IMR-90 (cell line): Measurements from ENCODE around the gene SLC2A13. TPM values are rescaled to one million over a fixed set of nuclear protein-coding genes. Genes with fewer than 3 reads are reported as not detected.

Experiments
- ATAC-seq: fragments of 200-7000 bp; cut with Tn5 transposase; 2 replicates; pipeline ENCODE4 v1.9.1; 2020; ENCODE audit warnings: low read depth, mild to moderate bottlenecking, moderate library complexity
- BruUV-seq: library from RNA; stranded (reverse); fragments of 400-500 nt; replicated peaks from 2 replicates; lab custom pipeline; 2021; lab: Mats Ljungman, UMichigan
- CTCF ChIA-PET: fragments of 300-600 bp; formaldehyde crosslinking; extraction: SDS; loops from one replicate; lab custom pipeline; 2021; ENCODE audit warnings: antibody characterized with exemption; lab: Yijun Ruan, JAX
- POLR2A ChIA-PET: fragments of 300-600 bp; sonication (Branson Sonifier 250); formaldehyde crosslinking; loops from one replicate; lab custom pipeline; 2022; ENCODE audit warnings: antibody characterized with exemption; ENCODE audit not compliant: unreplicated experiment; lab: Charles Lee
- DNase-seq: peaks from one replicate; pipeline ENCODE4 v3.0.0; 2013
- H2AFZ ChIP-seq: replicated peaks from 2 replicates; pipeline ENCODE3; 2013; ENCODE audit warnings: low read length, mild to moderate bottlenecking; ENCODE audit not compliant: poor library complexity
- H2AK5ac ChIP-seq: 2 replicates; pipeline ENCODE4 v1.6.1; 2013; ENCODE audit warnings: low read depth, low read length, inconsistent platforms
- H2AK9ac ChIP-seq: replicated peaks from 2 replicates; pipeline ENCODE3; 2013; ENCODE audit warnings: mild to moderate bottlenecking, low read depth, low read length, moderate library complexity; ENCODE audit not compliant: poor library complexity
- H2BK120ac ChIP-seq: 2 replicates; pipeline ENCODE4 v1.6.1; 2013; ENCODE audit warnings: low read depth, low read length, inconsistent platforms
- H2BK15ac ChIP-seq: 3 replicates; pipeline ENCODE4 v1.6.1; 2013; ENCODE audit warnings: low read depth, low read length, inconsistent platforms
- H2BK20ac ChIP-seq: 2 replicates; pipeline ENCODE4 v1.6.1; 2013; ENCODE audit warnings: low read depth, mild to moderate bottlenecking, inconsistent platforms, low read length, moderate library complexity
- H2BK5ac ChIP-seq: 2 replicates; pipeline ENCODE4 v1.6.1; 2013; ENCODE audit warnings: mild to moderate bottlenecking, low read depth, low read length, inconsistent platforms; ENCODE audit not compliant: poor library complexity, severe bottlenecking
- H3K14ac ChIP-seq: replicated peaks from 2 replicates; pipeline ENCODE4 v1.6.1; 2013; ENCODE audit warnings: low read depth, low read length, inconsistent platforms
- H3K18ac ChIP-seq: 2 replicates; pipeline ENCODE4 v1.6.1; 2013; ENCODE audit warnings: low read depth, low read length, control low read depth
- H3K23ac ChIP-seq: 2 replicates; pipeline ENCODE4 v1.6.1; 2013; ENCODE audit warnings: low read depth, low read length, inconsistent platforms
- H3K27ac ChIP-seq: 2 replicates; pipeline ENCODE4 v1.5.1; 2013; ENCODE audit warnings: mild to moderate bottlenecking, control low read depth, low read length; ENCODE audit not compliant: insufficient read depth
- H3K27me3 ChIP-seq: 2 replicates; pipeline ENCODE4 v1.6.1; 2013; ENCODE audit warnings: low read length; ENCODE audit not compliant: control insufficient read depth, insufficient read depth
- H3K36me3 ChIP-seq: 2 replicates; pipeline ENCODE4 v1.6.1; 2013; ENCODE audit warnings: low read length, mixed read lengths; ENCODE audit not compliant: control insufficient read depth, insufficient read depth
- H3K4ac ChIP-seq: 2 replicates; pipeline ENCODE4 v1.6.1; 2013; ENCODE audit warnings: low read depth, low read length, inconsistent platforms
- H3K4me1 ChIP-seq: 2 replicates; pipeline ENCODE4 v1.6.1; 2013; ENCODE audit warnings: low read length, mixed read lengths; ENCODE audit not compliant: control insufficient read depth, insufficient read depth
- H3K4me2 ChIP-seq: 2 replicates; pipeline ENCODE4 v1.6.1; 2013; ENCODE audit warnings: low read depth, mild to moderate bottlenecking, control low read depth, low read length, moderate library complexity
- H3K4me3 ChIP-seq: 2 replicates; pipeline ENCODE4 v1.5.1; 2013; ENCODE audit warnings: low read depth, mild to moderate bottlenecking, control low read depth, low read length, moderate library complexity; ENCODE audit not compliant: insufficient read depth
- H3K56ac ChIP-seq: 2 replicates; pipeline ENCODE4 v1.6.1; 2013; ENCODE audit warnings: low read length, inconsistent platforms; ENCODE audit not compliant: insufficient read depth; ENCODE audit errors: extremely low read depth
- H3K79me1 ChIP-seq, 2 experiments: 2 replicates each; pipeline ENCODE4 v1.6.1; 2013; ENCODE audit warnings: low read length in 2 of 2, inconsistent platforms in 1 of 2, low read depth in 1 of 2
- H3K9ac ChIP-seq: 2 replicates; pipeline ENCODE4 v1.6.1; 2013; ENCODE audit warnings: low read depth, low read length, control low read depth
- H3K9me1 ChIP-seq: 2 replicates; pipeline ENCODE4 v1.6.1; 2013; ENCODE audit warnings: low read length, inconsistent platforms; ENCODE audit not compliant: insufficient read depth
- H3K9me3 ChIP-seq: 2 replicates; pipeline ENCODE4 v1.6.1; 2013; ENCODE audit warnings: low read length; ENCODE audit not compliant: control insufficient read depth, insufficient read depth
- H4K20me1 ChIP-seq: 2 replicates; pipeline ENCODE4 v1.6.1; 2013; ENCODE audit warnings: low read length, inconsistent platforms; ENCODE audit not compliant: insufficient read depth
- H4K5ac ChIP-seq: 2 replicates; pipeline ENCODE4 v1.6.1; 2013; ENCODE audit warnings: mild to moderate bottlenecking, low read depth, low read length, control low read depth
- H4K8ac ChIP-seq, 2 experiments: 2 replicates each; pipeline ENCODE4 v1.6.1; 2013; ENCODE audit warnings: low read depth in 2 of 2, low read length in 2 of 2, control low read depth in 1 of 2, inconsistent platforms in 1 of 2
- H4K91ac ChIP-seq: 2 replicates; pipeline ENCODE4 v1.6.1; 2013; ENCODE audit warnings: low read depth, low read length, inconsistent platforms; ENCODE audit not compliant: insufficient read depth
- BHLHE40 ChIP-seq: fragments of 150-350 bp; IDR thresholded peaks from 2 replicates; pipeline ENCODE4 v1.6.1; 2016; ENCODE audit warnings: mild to moderate bottlenecking, low read depth, low read length
- CEBPB ChIP-seq: IDR thresholded peaks from 2 replicates; pipeline ENCODE4 v1.6.1; 2012; ENCODE audit warnings: low read depth, low read length, improper control_type of control experiment
- ELK1 ChIP-seq: fragments of 150-350 bp; IDR thresholded peaks from 2 replicates; pipeline ENCODE4 v1.6.1; 2016; ENCODE audit warnings: low read depth, mild to moderate bottlenecking, low read length, moderate library complexity, borderline replicate concordance
- FOS ChIP-seq: fragments of 150-350 bp; IDR thresholded peaks from 2 replicates; pipeline ENCODE4 v1.6.1; 2016; ENCODE audit warnings: low read depth, low read length
- MAFK ChIP-seq: IDR thresholded peaks from 2 replicates; pipeline ENCODE4 v1.6.1; 2012; ENCODE audit warnings: low read depth, low read length, improper control_type of control experiment
- MXI1 ChIP-seq: IDR thresholded peaks from 2 replicates; pipeline ENCODE4 v1.6.1; 2012; ENCODE audit warnings: low read depth, mild to moderate bottlenecking, low read length, moderate library complexity, borderline replicate concordance
- NFE2L2 ChIP-seq: fragments of 150-350 bp; IDR thresholded peaks from 2 replicates; pipeline ENCODE4 v1.6.1; 2016; ENCODE audit warnings: low read depth, mild to moderate bottlenecking, low read length
- RAD21 ChIP-seq: IDR thresholded peaks from 2 replicates; pipeline ENCODE4 v1.6.1; 2012; ENCODE audit warnings: low read length, improper control_type of control experiment
- SMC3 ChIP-seq: fragments of 150-350 bp; IDR thresholded peaks from 2 replicates; pipeline ENCODE4 v1.6.1; 2016; ENCODE audit warnings: low read depth, mild to moderate bottlenecking, antibody characterized with exemption, low read length, moderate library complexity
- WGBS, 2 experiments: methylation state at CpG; one replicate each; pipeline versions ENCODE4 v1.1.5 to v1.1.7; 2013; ENCODE audit warnings: missing lambda C conversion rate in 2 of 2; ENCODE audit not compliant: insufficient read length in 1 of 2; ENCODE audit errors: extremely low coverage in 2 of 2; 5-methylcytosine and 5-hydroxymethylcytosine counted together
- dilution Hi-C: fragments of 300-500 bp; cut with HindIII; formaldehyde crosslinking; loops from one replicate; pipeline ENCODE4 v1.14.3; 2018; ENCODE audit warnings: low sequenced_read_pairs; ENCODE audit not compliant: unreplicated experiment
- in situ Hi-C: fragments of 300-500 bp; cut with MboI; formaldehyde crosslinking; loops from 3 replicates; pipeline ENCODE4 v1.14.3; 2019; ENCODE audit warnings: low sequenced_read_pairs, inconsistent platforms, mixed read lengths
- intact Hi-C: fragments of 100-400 bp; cut with micrococcal nuclease; formaldehyde crosslinking; loops from 2 replicates; pipeline ENCODE4 v1.10.0; 2022
- polyA plus RNA-seq, 3 experiments: library from polyadenylated mRNA; depleted of rRNA; stranded (reverse); fragments of >200 nt; gene quantifications; 2 replicates each; pipeline ENCODE4 v1.2.3, GENCODE V29; 2012; ENCODE audit warnings: low replicate concordance in 1 of 3
- total RNA-seq: library from RNA; depleted of rRNA; stranded (reverse); fragments of >200 nt; gene quantifications from 2 replicates; pipeline ENCODE4 v1.2.3, GENCODE V29; 2012
- TF ChIP-seq, protein P1 (sequence below): fragments of 150-350 bp; IDR thresholded peaks from 2 replicates; pipeline ENCODE4 v1.6.1; 2017; ENCODE audit warnings: mild to moderate bottlenecking, antibody characterized with exemption, low read length, low read depth

Gene SLC2A13
- total and polyA plus RNA-seq, 2 of the 4 experiments (the other 2 are of a cell fraction), result 1.5 to 3.9 TPM

GRCh38 chr12:40146800-40147797 lies 41.2 kb upstream of the SLC2A13 start:
- Histone ChIP-seq H4K5ac (no peak overlapping the region), H2BK5ac (no peak overlapping the region), H2AK5ac (no peak overlapping the region), H3K14ac (no peak overlapping the region), H3K4me3 (no peak overlapping the region), H4K20me1 (no peaks in the 10 kb centered on the region), H2BK120ac (no peak overlapping the region), H3K36me3 (no peaks in the 10 kb centered on the region), H4K8ac (no peak overlapping the region), H3K27me3 (no peaks in the 10 kb centered on the region), H2BK15ac (no peak overlapping the region), H3K9ac (no peak overlapping the region), H3K18ac (no peak overlapping the region), H3K9me3 (no peaks in the 10 kb centered on the region), H4K91ac (no peak overlapping the region), H3K79me1 (no peaks in the 10 kb centered on the region), H2AFZ (no peak overlapping the region), H2AK9ac (no peak overlapping the region), H2BK20ac (no peak overlapping the region), H3K23ac (no peak overlapping the region), H3K4me2 (no peak overlapping the region), H3K56ac (no peak overlapping the region), H3K27ac (no peak overlapping the region), H3K4ac (no peak overlapping the region), H3K9me1 (no peaks in the 10 kb centered on the region), H3K4me1 (no peaks in the 10 kb centered on the region)
- no TSS peak for BruUV-seq
- dilution Hi-C loops, result no loop called here
- intact Hi-C loops, result no loop called here
- TF ChIP-seq SMC3 (no peak), MAFK (no peak), NFE2L2 (no peak), BHLHE40 (no peak), MXI1 (no peak), RAD21 (no peak), CEBPB (no peak), ELK1 (no peak), FOS (no peak)
- TF ChIP-seq, protein P1, sequence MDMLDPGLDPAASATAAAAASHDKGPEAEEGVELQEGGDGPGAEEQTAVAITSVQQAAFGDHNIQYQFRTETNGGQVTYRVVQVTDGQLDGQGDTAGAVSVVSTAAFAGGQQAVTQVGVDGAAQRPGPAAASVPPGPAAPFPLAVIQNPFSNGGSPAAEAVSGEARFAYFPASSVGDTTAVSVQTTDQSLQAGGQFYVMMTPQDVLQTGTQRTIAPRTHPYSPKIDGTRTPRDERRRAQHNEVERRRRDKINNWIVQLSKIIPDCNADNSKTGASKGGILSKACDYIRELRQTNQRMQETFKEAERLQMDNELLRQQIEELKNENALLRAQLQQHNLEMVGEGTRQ, result no peak
- in situ Hi-C loops, result no loop called here
- ATAC-seq, result no peak
- ChIA-PET POLR2A (no interaction called here), CTCF (no interaction called here)
- DNase-seq, result no peak
- 92% methylated on average over 2 of the region's 10 CpGs; no CpG with 5 or more reads in 1 of the 2 experiments for WGBS, 2 experiments
